K562 (cell line): ENCODE data around the gene SEMA5A.

Source experiments
- ARHGAP35 ChIP-seq: fragments of 450-650 bp; IDR thresholded peaks from 2 replicates; pipeline ENCODE4 v1.6.1; 2018; ENCODE audit not compliant: partially characterized antibody
- CTCF ChIP-seq, 3 experiments: IDR thresholded peaks in 2 of 3; conservative IDR thresholded peaks in 1 of 3; 2 replicates each; pipeline ENCODE4 v1.5.1; 2011 to 2012; ENCODE audit warnings: low read length in 3 of 3, mild to moderate bottlenecking in 3 of 3, control low read depth in 2 of 3, improper control_type of control experiment in 1 of 3, inconsistent platforms in 1 of 3, low read depth in 1 of 3, mixed read lengths in 1 of 3, moderate library complexity in 1 of 3; ENCODE audit not compliant: insufficient read depth in 2 of 3
- ETV6 ChIP-seq, 3 experiments: fragments of 150-350 bp in 1 of 3; sonication (generic) in 1 of 3; formaldehyde crosslinking in 1 of 3; IDR thresholded peaks; 2 replicates each; pipeline versions ENCODE4 v1.6.1 to v1.8.0; 2014 to 2022; ENCODE audit warnings: borderline replicate concordance in 2 of 3, low read depth in 2 of 3, antibody characterized with exemption in 1 of 3, low read length in 1 of 3, mild to moderate bottlenecking in 1 of 3, missing genetic modification reagents in 1 of 3
- EZH2 ChIP-seq: IDR thresholded peaks from 2 replicates; pipeline ENCODE4 v1.6.1; 2012; ENCODE audit warnings: low read depth, mild to moderate bottlenecking, inconsistent platforms, low read length, borderline replicate concordance
- HDAC6 ChIP-seq: IDR thresholded peaks from 2 replicates; pipeline ENCODE4 v1.6.1; 2012; ENCODE audit warnings: low read depth, mild to moderate bottlenecking, control low read depth, inconsistent platforms, low read length, moderate library complexity
- NONO ChIP-seq, 2 experiments: fragments of 200-400 bp in 1 of 2; fragments of 450-650 bp in 1 of 2; formaldehyde crosslinking in 1 of 2; IDR thresholded peaks; 2 replicates each; pipeline ENCODE4 v1.6.1; 2017; ENCODE audit warnings: low read depth in 2 of 2, mild to moderate bottlenecking in 2 of 2, moderate library complexity in 2 of 2, low read length in 1 of 2
- SIN3A ChIP-seq, 2 experiments: fragments of 150-350 bp in 1 of 2; IDR thresholded peaks; 2 replicates each; pipeline ENCODE4 v1.6.1; 2011 to 2016; ENCODE audit warnings: borderline replicate concordance in 2 of 2, low read depth in 2 of 2, low read length in 2 of 2, mild to moderate bottlenecking in 2 of 2, moderate library complexity in 2 of 2; ENCODE audit not compliant: control insufficient read depth in 1 of 2
- SMARCA5 ChIP-seq: fragments of 450-650 bp; IDR thresholded peaks from 2 replicates; pipeline ENCODE4 v1.6.1; 2016
- ZBTB9 ChIP-seq: fragments of 450-650 bp; formaldehyde crosslinking; IDR thresholded peaks from 2 replicates; pipeline ENCODE4 v1.4.0; 2020; ENCODE audit warnings: mild to moderate bottlenecking, moderate library complexity
- ZNF445 ChIP-seq: fragments of 250-450 bp; sonication (Bioruptor Pico); IDR thresholded peaks from 2 replicates; pipeline ENCODE4 v1.4.0; 2020; ENCODE audit warnings: low read depth, mild to moderate bottlenecking, moderate library complexity
- ZNF644 ChIP-seq: fragments of 200-800 bp; sonication (Bioruptor generic); IDR thresholded peaks from 2 replicates; pipeline ENCODE4 v1.6.1; 2016; ENCODE audit warnings: low read depth, missing genetic modification characterization, missing compliant biosample characterization

GRCh38 chr5:9395706-9396105, 150.2 kb downstream of the SEMA5A start:
- TF ChIP-seq SIN3A (IDR thresholded peaks at IDR 0.05; ENCODE audit: borderline replicate concordance in 2 of 2, control insufficient read depth in 1 of 2, low read depth in 2 of 2, low read length in 2 of 2) (no peak), SMARCA5 (no peak), CTCF (IDR thresholded peaks at IDR 0.05 in 2 of 3, conservative IDR thresholded peaks at IDR 0.05 in 1 of 3; ENCODE audit: insufficient read depth in 2 of 3, low read depth in 1 of 3, low read length in 3 of 3) (no peak), ARHGAP35 (no peak), ZBTB9 (CRISPR knock-in tag) (no peak), EZH2 (no peak), ETV6 (IDR thresholded peaks at IDR 0.05; ENCODE audit: borderline replicate concordance in 1 of 2, low read depth in 2 of 2, low read length in 1 of 2) (no peak), ETV6 (CRISPR knock-in tag; IDR thresholded peaks at IDR 0.05; ENCODE audit: borderline replicate concordance) (no peak), ZNF644 (tag) (no peak), NONO (IDR thresholded peaks at IDR 0.05; ENCODE audit: low read depth in 2 of 2, low read length in 1 of 2) (no peak), ZNF445 (no peak), HDAC6 (no peak)
